K562 (cell line): ENCODE data around the gene TOR1B. TPM values are rescaled to one million over a fixed set of nuclear protein-coding genes. Genes with fewer than 3 reads are reported as not detected.
A peak's percentile ranks its signal among the peaks of the same experiment; 100 is the strongest.

Experiments
- BHLHE40 ChIP-seq: IDR thresholded peaks from 2 replicates; pipeline ENCODE4 v1.6.1; 2011; ENCODE audit warnings: low read length, improper control_type of control experiment
- CBFB ChIP-seq: sonication (generic); formaldehyde crosslinking; IDR thresholded peaks from 2 replicates; pipeline ENCODE4 v1.4.0; 2020; ENCODE audit warnings: mild to moderate bottlenecking, missing genetic modification reagents
- CHD1 ChIP-seq: fragments of 200-600 bp; sonication (generic); IDR thresholded peaks from one replicate; pipeline ENCODE4 v1.6.1; 2012; ENCODE audit warnings: mild to moderate bottlenecking, moderate library complexity, low read length, inconsistent platforms
- EP400 ChIP-seq: fragments of 450-650 bp; IDR thresholded peaks from 2 replicates; pipeline ENCODE4 v1.6.1; 2017; ENCODE audit warnings: antibody characterized with exemption, mild to moderate bottlenecking, moderate library complexity
- FOXP1 ChIP-seq: sonication (generic); formaldehyde crosslinking; IDR thresholded peaks from 2 replicates; pipeline ENCODE4 v1.8.0; 2022; ENCODE audit warnings: mild to moderate bottlenecking, missing genetic modification reagents
- HDAC1 ChIP-seq, 2 experiments: fragments of 450-650 bp; IDR thresholded peaks; 2 replicates each; pipeline ENCODE4 v1.6.1; 2016 to 2017; ENCODE audit warnings: inconsistent platforms in 1 of 2, mild to moderate bottlenecking in 1 of 2, moderate library complexity in 1 of 2
- MCM2 ChIP-seq: fragments of 450-650 bp; IDR thresholded peaks from 2 replicates; pipeline ENCODE4 v1.6.1; 2017; ENCODE audit warnings: low read depth, mild to moderate bottlenecking
- MEF2D ChIP-seq: conservative IDR thresholded peaks from 2 replicates; pipeline ENCODE4 v1.6.1; 2016; ENCODE audit warnings: low read depth, missing genetic modification characterization, missing compliant biosample characterization
- PCBP2 ChIP-seq: fragments of 200-400 bp; formaldehyde crosslinking; IDR thresholded peaks from 2 replicates; pipeline ENCODE4 v1.6.1; 2018; ENCODE audit warnings: low read length, low read depth, mild to moderate bottlenecking, moderate library complexity; ENCODE audit not compliant: poor library complexity, severe bottlenecking
- RBM15 ChIP-seq: fragments of 200-400 bp; formaldehyde crosslinking; IDR thresholded peaks from 2 replicates; pipeline ENCODE4 v1.6.1; 2018; ENCODE audit warnings: mild to moderate bottlenecking, low read length, moderate library complexity; ENCODE audit not compliant: insufficient read depth
- RNF2 ChIP-seq: sonication (generic); IDR thresholded peaks from 2 replicates; pipeline ENCODE4 v1.6.1; 2016
- SIN3A ChIP-seq, 2 experiments: fragments of 150-350 bp in 1 of 2; IDR thresholded peaks; 2 replicates each; pipeline ENCODE4 v1.6.1; 2011 to 2016; ENCODE audit warnings: borderline replicate concordance in 2 of 2, low read depth in 2 of 2, low read length in 2 of 2, mild to moderate bottlenecking in 2 of 2, moderate library complexity in 2 of 2; ENCODE audit not compliant: control insufficient read depth in 1 of 2
- SRSF3 ChIP-seq: fragments of 200-400 bp; formaldehyde crosslinking; IDR thresholded peaks from 2 replicates; pipeline ENCODE4 v1.6.1; 2016; ENCODE audit warnings: mild to moderate bottlenecking, low read length, moderate library complexity; ENCODE audit not compliant: insufficient read depth
- SRSF7 ChIP-seq: fragments of 200-400 bp; formaldehyde crosslinking; optimal IDR thresholded peaks from 2 replicates; pipeline ENCODE3; 2017; ENCODE audit warnings: mild to moderate bottlenecking, low read depth, low read length
- STAT5A ChIP-seq: IDR thresholded peaks from 2 replicates; pipeline ENCODE4 v1.6.1; 2012; ENCODE audit warnings: low read length, inconsistent platforms, borderline replicate concordance
- TCF7 ChIP-seq: sonication (generic); IDR thresholded peaks from 2 replicates; pipeline ENCODE4 v1.6.1; 2016; ENCODE audit warnings: antibody characterized with exemption, borderline replicate concordance
- TCF7L2 ChIP-seq: fragments of 150-350 bp; IDR thresholded peaks from 2 replicates; pipeline ENCODE4 v1.6.1; 2016; ENCODE audit warnings: low read depth, mild to moderate bottlenecking, low read length, moderate library complexity
- YBX1 ChIP-seq: fragments of 450-650 bp; IDR thresholded peaks from 2 replicates; pipeline ENCODE4 v1.7.1; 2016; ENCODE audit warnings: mild to moderate bottlenecking
- ZNF830 ChIP-seq: fragments of 250-450 bp; sonication (Bioruptor Pico); IDR thresholded peaks from 2 replicates; pipeline ENCODE4 v1.5.0; 2021; ENCODE audit warnings: mild to moderate bottlenecking
- polyA plus RNA-seq, 8 experiments: library from polyadenylated mRNA; depleted of rRNA in 4 of 8; stranded (reverse) in 5 of 8; unstranded in 3 of 8; fragments of >200 nt; fragmentation: Nextera tagmentation in 2 of 8; fragmentation: Illumina TruSeq in 1 of 8; extraction: Ambion mirVana in 2 of 8; extraction: Trizol in 1 of 8; gene quantifications; 2 replicates each; pipeline versions ENCODE4 v1.2.1 to v1.2.3, GENCODE V29; 2011 to 2014; ENCODE audit warnings: inconsistent platforms in 1 of 8, missing spikeins in 1 of 8
- total RNA-seq, 7 experiments: library from RNA; depleted of rRNA in 6 of 7; stranded (reverse); fragments of >200 nt in 6 of 7; fragmentation: Illumina TruSeq in 2 of 7; extraction: Trizol in 2 of 7; gene quantifications; 2 replicates each; pipeline versions ENCODE4 v1.2.1 to v1.2.3, GENCODE V29; 2011 to 2021; ENCODE audit warnings: low replicate concordance in 1 of 7
- TF ChIP-seq, protein P1 (sequence below): sonication (generic); formaldehyde crosslinking; IDR thresholded peaks from 2 replicates; pipeline ENCODE4 v1.8.1; 2023; ENCODE audit warnings: mild to moderate bottlenecking, missing genetic modification reagents
- TF ChIP-seq, protein P2 (sequence below), 3 experiments: fragments of 200-800 bp in 1 of 3; fragments of 250-450 bp in 1 of 3; fragments of 450-650 bp in 1 of 3; sonication (Bioruptor Pico) in 1 of 3; sonication (Bioruptor generic) in 1 of 3; formaldehyde crosslinking in 1 of 3; IDR thresholded peaks; 2 replicates each; pipeline versions ENCODE4 v1.6.1 to v1.8.0; 2016 to 2022; ENCODE audit warnings: mild to moderate bottlenecking in 2 of 3, missing genetic modification characterization in 2 of 3, missing compliant biosample characterization in 1 of 3, moderate library complexity in 1 of 3
- TF ChIP-seq, protein P3 (sequence below): fragments of 200-400 bp; formaldehyde crosslinking; IDR thresholded peaks from 2 replicates; pipeline ENCODE4 v1.6.1; 2017; ENCODE audit warnings: mild to moderate bottlenecking, low read depth, low read length, moderate library complexity

TOR1B gene
- total and polyA plus RNA-seq, 9 of the 15 experiments (the other 6 are each of a cell fraction or from before 2014, with no cell fraction given) = 4.2 to 36.5 (median 24.6) TPM

DNA sequence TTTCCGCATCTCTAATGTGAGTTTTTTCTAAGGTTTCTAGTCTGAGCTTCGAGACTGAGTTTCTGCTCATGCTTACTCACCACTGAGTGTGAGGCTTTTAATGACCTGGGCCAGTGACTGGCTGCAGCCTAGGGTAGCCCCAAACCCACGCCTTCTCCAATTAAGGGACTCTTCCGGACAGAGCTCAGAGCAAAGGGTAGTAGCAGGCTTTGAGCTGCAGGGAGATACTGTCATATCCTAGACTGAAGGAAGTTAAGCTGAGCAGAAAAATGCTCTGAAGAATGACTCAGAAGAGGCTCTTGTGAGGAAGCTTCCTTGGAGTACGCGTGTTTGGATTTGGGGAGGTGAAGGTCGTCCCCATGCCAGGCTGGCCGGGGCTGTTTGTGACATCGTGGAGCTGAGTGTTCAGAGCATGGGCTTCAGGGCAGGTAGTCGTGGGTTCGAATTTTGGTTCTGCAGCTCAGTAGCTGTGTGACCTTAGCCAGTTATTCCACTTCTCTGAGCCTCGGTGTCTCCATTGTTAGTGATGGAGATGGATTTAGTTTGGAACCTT is 35.8 kb downstream of the TOR1B start (continued):
- TF ChIP-seq CHD1 (no peak), ZNF830 (CRISPR knock-in tag) (no peak), RBM15 (no peak), MCM2 (no peak), RNF2 (no peak), STAT5A (no peak), CBFB (CRISPR knock-in tag) (no peak), FOXP1 (CRISPR knock-in tag) (no peak), SIN3A (IDR thresholded peaks at IDR 0.05; ENCODE audit: borderline replicate concordance in 2 of 2, control insufficient read depth in 1 of 2, low read depth in 2 of 2, low read length in 2 of 2) (no peak), BHLHE40 (peak; percentile 13; the same call in 1 of the 2 replicates), MEF2D (tag) (no peak), SRSF3 (no peak), YBX1 (no peak), EP400 (no peak), HDAC1 (IDR thresholded peaks at IDR 0.05) (peak in 1 of 2 experiments; percentile 6; a peak in 1 of 4 replicates), TCF7L2 (no peak), PCBP2 (no peak), TCF7 (no peak), SRSF7 (no peak)
- TF ChIP-seq, protein P1, sequence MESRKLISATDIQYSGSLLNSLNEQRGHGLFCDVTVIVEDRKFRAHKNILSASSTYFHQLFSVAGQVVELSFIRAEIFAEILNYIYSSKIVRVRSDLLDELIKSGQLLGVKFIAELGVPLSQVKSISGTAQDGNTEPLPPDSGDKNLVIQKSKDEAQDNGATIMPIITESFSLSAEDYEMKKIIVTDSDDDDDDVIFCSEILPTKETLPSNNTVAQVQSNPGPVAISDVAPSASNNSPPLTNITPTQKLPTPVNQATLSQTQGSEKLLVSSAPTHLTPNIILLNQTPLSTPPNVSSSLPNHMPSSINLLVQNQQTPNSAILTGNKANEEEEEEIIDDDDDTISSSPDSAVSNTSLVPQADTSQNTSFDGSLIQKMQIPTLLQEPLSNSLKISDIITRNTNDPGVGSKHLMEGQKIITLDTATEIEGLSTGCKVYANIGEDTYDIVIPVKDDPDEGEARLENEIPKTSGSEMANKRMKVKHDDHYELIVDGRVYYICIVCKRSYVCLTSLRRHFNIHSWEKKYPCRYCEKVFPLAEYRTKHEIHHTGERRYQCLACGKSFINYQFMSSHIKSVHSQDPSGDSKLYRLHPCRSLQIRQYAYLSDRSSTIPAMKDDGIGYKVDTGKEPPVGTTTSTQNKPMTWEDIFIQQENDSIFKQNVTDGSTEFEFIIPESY (CRISPR knock-in tag) = no peak
- TF ChIP-seq, protein P2, sequence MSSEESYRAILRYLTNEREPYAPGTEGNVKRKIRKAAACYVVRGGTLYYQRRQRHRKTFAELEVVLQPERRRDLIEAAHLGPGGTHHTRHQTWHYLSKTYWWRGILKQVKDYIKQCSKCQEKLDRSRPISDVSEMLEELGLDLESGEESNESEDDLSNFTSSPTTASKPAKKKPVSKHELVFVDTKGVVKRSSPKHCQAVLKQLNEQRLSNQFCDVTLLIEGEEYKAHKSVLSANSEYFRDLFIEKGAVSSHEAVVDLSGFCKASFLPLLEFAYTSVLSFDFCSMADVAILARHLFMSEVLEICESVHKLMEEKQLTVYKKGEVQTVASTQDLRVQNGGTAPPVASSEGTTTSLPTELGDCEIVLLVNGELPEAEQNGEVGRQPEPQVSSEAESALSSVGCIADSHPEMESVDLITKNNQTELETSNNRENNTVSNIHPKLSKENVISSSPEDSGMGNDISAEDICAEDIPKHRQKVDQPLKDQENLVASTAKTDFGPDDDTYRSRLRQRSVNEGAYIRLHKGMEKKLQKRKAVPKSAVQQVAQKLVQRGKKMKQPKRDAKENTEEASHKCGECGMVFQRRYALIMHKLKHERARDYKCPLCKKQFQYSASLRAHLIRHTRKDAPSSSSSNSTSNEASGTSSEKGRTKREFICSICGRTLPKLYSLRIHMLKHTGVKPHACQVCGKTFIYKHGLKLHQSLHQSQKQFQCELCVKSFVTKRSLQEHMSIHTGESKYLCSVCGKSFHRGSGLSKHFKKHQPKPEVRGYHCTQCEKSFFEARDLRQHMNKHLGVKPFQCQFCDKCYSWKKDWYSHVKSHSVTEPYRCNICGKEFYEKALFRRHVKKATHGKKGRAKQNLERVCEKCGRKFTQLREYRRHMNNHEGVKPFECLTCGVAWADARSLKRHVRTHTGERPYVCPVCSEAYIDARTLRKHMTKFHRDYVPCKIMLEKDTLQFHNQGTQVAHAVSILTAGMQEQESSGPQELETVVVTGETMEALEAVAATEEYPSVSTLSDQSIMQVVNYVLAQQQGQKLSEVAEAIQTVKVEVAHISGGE (CRISPR knock-in tag; IDR thresholded peaks at IDR 0.05) = no peak
- TF ChIP-seq, protein P3, sequence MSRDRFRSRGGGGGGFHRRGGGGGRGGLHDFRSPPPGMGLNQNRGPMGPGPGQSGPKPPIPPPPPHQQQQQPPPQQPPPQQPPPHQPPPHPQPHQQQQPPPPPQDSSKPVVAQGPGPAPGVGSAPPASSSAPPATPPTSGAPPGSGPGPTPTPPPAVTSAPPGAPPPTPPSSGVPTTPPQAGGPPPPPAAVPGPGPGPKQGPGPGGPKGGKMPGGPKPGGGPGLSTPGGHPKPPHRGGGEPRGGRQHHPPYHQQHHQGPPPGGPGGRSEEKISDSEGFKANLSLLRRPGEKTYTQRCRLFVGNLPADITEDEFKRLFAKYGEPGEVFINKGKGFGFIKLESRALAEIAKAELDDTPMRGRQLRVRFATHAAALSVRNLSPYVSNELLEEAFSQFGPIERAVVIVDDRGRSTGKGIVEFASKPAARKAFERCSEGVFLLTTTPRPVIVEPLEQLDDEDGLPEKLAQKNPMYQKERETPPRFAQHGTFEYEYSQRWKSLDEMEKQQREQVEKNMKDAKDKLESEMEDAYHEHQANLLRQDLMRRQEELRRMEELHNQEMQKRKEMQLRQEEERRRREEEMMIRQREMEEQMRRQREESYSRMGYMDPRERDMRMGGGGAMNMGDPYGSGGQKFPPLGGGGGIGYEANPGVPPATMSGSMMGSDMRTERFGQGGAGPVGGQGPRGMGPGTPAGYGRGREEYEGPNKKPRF = no peak
